ENCODE measurements around the gene FAM118A. TPM values are rescaled to one million over a fixed set of nuclear protein-coding genes. Genes with fewer than 3 reads are reported as not detected.
"Not testable (repeated sequence)": the region's sequence is repeated elsewhere in the genome, so short reads cannot be mapped to it uniquely, and the experiment has no call there.

FAM118A gene
- total RNA-seq, 2 experiments from 2014 or later: 50.6 to 50.7 TPM

- no peak overlapping the region for H3K4me3 Mint-ChIP-seq
- H3K36me3 Mint-ChIP-seq (ENCODE audit: low read depth): peaks cover 64% of the 10 kb centered on the region
- ATAC-seq (no peak), DNase-seq (no peak)
- ChIA-PET POLR2A (no interaction called here), CTCF (no interaction called here)
- peaks cover 46% of the 10 kb centered on the region for H3K4me1 Mint-ChIP-seq (ENCODE audit: low read depth)
- H3K27ac Mint-ChIP-seq: peak overlapping the region; percentile 69
- no peaks in the 10 kb centered on the region for H3K9me3 Mint-ChIP-seq (ENCODE audit: insufficient read depth)
- H3K27me3 Mint-ChIP-seq (ENCODE audit: low read depth): no peaks in the 10 kb centered on the region
Measured at GRCh38 chr22:45336971-45337431, 27.3 kb downstream of the FAM118A start.

GRCh38 chr22:45337536-45337935, 27.8 kb downstream of the FAM118A start:
- no peaks in the 10 kb centered on the region for H3K27me3 Mint-ChIP-seq (ENCODE audit: low read depth)
- POLR2A ChIA-PET: no interaction called here

DNA sequence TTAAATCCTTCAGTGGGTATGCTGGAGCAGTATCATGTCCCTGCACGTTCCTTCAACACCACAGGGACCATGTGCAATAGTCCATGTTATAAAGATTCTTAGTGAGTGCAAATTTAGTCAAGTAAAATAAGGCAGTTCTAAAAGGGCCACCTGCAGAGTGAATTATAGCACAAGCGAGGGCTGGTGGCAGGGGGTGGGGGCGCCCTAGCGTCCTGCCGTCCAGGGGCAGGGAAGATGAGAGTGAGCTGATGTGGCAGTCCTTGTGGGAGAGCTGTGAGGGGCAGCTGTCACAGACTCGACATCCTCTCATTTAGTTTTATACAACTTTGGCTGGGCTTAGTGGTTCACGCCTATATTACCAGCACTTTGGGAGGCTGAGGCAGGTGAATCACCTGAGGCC, 29.1 kb downstream of the FAM118A start:
- no peak for DNase-seq
- no peak for ATAC-seq
- POLR2A ChIA-PET: no interaction called here
- Mint-ChIP-seq H3K27ac (no peak overlapping the region), H3K4me1 (ENCODE audit: low read depth) (peaks cover 44% of the 10 kb centered on the region), H3K4me3 (no peak overlapping the region), H3K9me3 (ENCODE audit: insufficient read depth) (no peaks in the 10 kb centered on the region), H3K27me3 (ENCODE audit: low read depth) (no peaks in the 10 kb centered on the region), H3K36me3 (ENCODE audit: low read depth) (peaks cover 57% of the 10 kb centered on the region)
- CTCF ChIA-PET: no interaction called here

More at GRCh38 chr22:45337536-45337935, 27.8 kb downstream of the FAM118A start:
- CTCF ChIA-PET: no interaction called here
- Mint-ChIP-seq H3K36me3 (ENCODE audit: low read depth) (peaks cover 59% of the 10 kb centered on the region), H3K9me3 (ENCODE audit: insufficient read depth) (no peaks in the 10 kb centered on the region), H3K4me1 (ENCODE audit: low read depth) (peaks cover 48% of the 10 kb centered on the region), H3K4me3 (no peak overlapping the region), H3K27ac (no peak overlapping the region)
- ATAC-seq (no peak), DNase-seq (no peak)

GRCh38 chr22:45340323-45340722, 30.6 kb downstream of the FAM118A start:
- CTCF ChIA-PET: interaction anchor here (1.0 kb wide), 1 partner anchor 44 kb away, joined by 3 read pairs; no protein-coding TSS in a partner anchor
- H3K9me3 Mint-ChIP-seq (ENCODE audit: insufficient read depth): no peaks in the 10 kb centered on the region
- peaks cover 30% of the 10 kb centered on the region for H3K4me1 Mint-ChIP-seq (ENCODE audit: low read depth)
- DNase-seq (no peak), ATAC-seq (no peak)
- peak overlapping the region; percentile 68 for H3K27ac Mint-ChIP-seq
- peaks cover 54% of the 10 kb centered on the region for H3K36me3 Mint-ChIP-seq (ENCODE audit: low read depth)
- H3K4me3 Mint-ChIP-seq: no peak overlapping the region
- POLR2A ChIA-PET: interaction anchor here (1.1 kb wide), 1 partner anchor 17 kb away, joined by 3 read pairs; no protein-coding TSS in a partner anchor
- H3K27me3 Mint-ChIP-seq (ENCODE audit: low read depth): no peaks in the 10 kb centered on the region

DNA sequence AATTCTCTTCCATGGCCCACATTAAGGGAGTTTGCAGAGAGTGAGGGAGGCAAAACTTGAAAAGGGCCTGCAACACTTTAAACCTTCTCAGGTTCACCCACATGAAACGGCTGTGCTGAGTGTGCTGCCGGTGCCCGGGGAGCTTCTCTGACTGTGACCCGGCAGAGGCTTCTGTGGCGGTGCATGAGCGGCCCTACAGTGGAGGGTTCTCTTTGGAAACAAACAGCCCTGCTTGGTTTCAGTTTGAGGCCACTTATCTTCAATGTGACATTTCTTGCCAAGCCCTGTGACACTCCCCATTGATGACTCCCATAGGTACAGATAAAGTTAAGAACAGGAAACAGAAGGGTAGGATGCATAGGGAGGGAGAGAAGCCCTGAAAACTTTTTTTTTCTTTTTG, 31.8 kb downstream of the FAM118A start:
- DNase-seq (peak; percentile 76), ATAC-seq (peak; percentile 97)
- H3K4me1 Mint-ChIP-seq (ENCODE audit: low read depth): peaks cover 26% of the 10 kb centered on the region
- ChIA-PET CTCF (interaction anchor here (0.8 to 1.2 kb wide), 2 partner anchors 23 to 93 kb away, joined by 3 read pairs; no protein-coding TSS in a partner anchor), POLR2A (interaction anchor here (1.0 to 1.2 kb wide), 2 partner anchors 31 to 72 kb away, joined by 3 read pairs; partner anchors contain the start of genes RIBC2 and SMC1B)
- H3K27me3 Mint-ChIP-seq (ENCODE audit: low read depth): no peaks in the 10 kb centered on the region
- H3K9me3 Mint-ChIP-seq (ENCODE audit: insufficient read depth): no peaks in the 10 kb centered on the region
- H3K27ac Mint-ChIP-seq: peak overlapping the region; percentile 76
- peak overlapping the region; percentile 2 for H3K4me3 Mint-ChIP-seq
- peaks cover 48% of the 10 kb centered on the region for H3K36me3 Mint-ChIP-seq (ENCODE audit: low read depth)

DNA sequence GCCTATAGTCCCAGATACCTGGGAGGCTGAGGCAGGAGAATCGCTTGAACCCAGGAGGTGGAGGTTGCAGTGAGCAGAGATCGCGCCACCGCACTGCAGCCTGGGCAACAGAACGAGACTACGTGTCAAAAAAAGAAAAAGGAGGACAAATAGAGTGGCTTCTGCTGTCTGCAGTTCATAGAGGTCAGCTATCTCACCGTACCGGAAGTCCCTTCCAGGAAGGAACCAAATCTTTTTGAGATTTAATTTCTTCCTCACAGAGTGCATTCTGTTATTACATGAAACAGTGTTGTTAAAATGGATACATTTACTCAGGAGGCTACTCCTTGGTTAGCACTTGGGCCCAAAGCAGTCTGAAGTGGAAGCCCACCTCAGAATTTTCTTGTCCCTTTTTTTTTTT, 33.4 kb downstream of the FAM118A start:
- POLR2A ChIA-PET: no interaction called here

GRCh38 chr22:45344334-45344733, 34.6 kb downstream of the FAM118A start:
- H3K4me3 Mint-ChIP-seq: no peak overlapping the region
- no peaks in the 10 kb centered on the region for H3K27me3 Mint-ChIP-seq (ENCODE audit: low read depth)
- no peak overlapping the region for H3K27ac Mint-ChIP-seq
- peaks cover 19% of the 10 kb centered on the region for H3K4me1 Mint-ChIP-seq (ENCODE audit: low read depth)
- ChIA-PET CTCF (interaction anchor here (1.0 kb wide), 1 partner anchor 9 kb away, joined by 3 read pairs; no protein-coding TSS in a partner anchor), POLR2A (interaction anchor here (0.6 kb wide), 1 partner anchor 14 kb away, joined by 3 read pairs; no protein-coding TSS in a partner anchor)
- peaks cover 41% of the 10 kb centered on the region for H3K36me3 Mint-ChIP-seq (ENCODE audit: low read depth)
- ATAC-seq (no peak), DNase-seq (no peak)
- H3K9me3 Mint-ChIP-seq (ENCODE audit: insufficient read depth): no peaks in the 10 kb centered on the region

More for the DNA sequence above, 33.4 kb downstream of the FAM118A start:
- H3K4me3 Mint-ChIP-seq: no peak overlapping the region
- CTCF ChIA-PET: interaction anchor here (1.0 kb wide), 1 partner anchor 8 kb away, joined by 3 read pairs; no protein-coding TSS in a partner anchor
- H3K27me3 Mint-ChIP-seq (ENCODE audit: low read depth): no peaks in the 10 kb centered on the region
- DNase-seq: no peak
- H3K4me1 Mint-ChIP-seq (ENCODE audit: low read depth): peaks cover 19% of the 10 kb centered on the region
- peaks cover 43% of the 10 kb centered on the region for H3K36me3 Mint-ChIP-seq (ENCODE audit: low read depth)
- ATAC-seq: no peak
- no peaks in the 10 kb centered on the region for H3K9me3 Mint-ChIP-seq (ENCODE audit: insufficient read depth)
- H3K27ac Mint-ChIP-seq: no peak overlapping the region

- H3K9me3 Mint-ChIP-seq (ENCODE audit: insufficient read depth): no peaks in the 10 kb centered on the region
- H3K4me3 Mint-ChIP-seq: no peak overlapping the region
- CTCF ChIA-PET: no interaction called here
- DNase-seq (no peak), ATAC-seq (no peak)
- peaks cover 21% of the 10 kb centered on the region for H3K36me3 Mint-ChIP-seq (ENCODE audit: low read depth)
- no peaks in the 10 kb centered on the region for H3K27me3 Mint-ChIP-seq (ENCODE audit: low read depth)
- H3K4me1 Mint-ChIP-seq (ENCODE audit: low read depth): peaks cover 4% of the 10 kb centered on the region
- POLR2A ChIA-PET: no interaction called here
- H3K27ac Mint-ChIP-seq: no peak overlapping the region
Measured at GRCh38 chr22:45349916-45350315, 40.2 kb downstream of the FAM118A start.

DNA sequence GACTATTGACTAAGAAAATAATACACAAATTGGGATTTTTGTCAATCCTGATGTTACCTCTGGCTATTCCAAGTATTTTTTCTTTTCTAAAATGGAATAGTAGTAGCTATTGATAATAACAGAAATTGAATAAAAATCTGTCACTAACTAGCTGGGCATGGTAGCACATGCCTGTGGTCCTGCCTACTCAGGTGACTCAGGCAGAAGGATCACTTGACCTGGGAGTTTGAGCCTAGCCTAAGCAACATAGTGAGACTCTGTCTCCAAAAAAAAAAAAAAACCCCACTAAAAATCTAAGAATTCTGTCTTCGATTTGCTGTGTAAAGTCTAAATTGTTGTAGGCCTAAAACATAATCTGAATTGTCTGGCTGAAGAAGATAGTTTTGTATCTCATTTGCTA, 42.2 kb downstream of the FAM118A start:
- Mint-ChIP-seq H3K9me3 (ENCODE audit: insufficient read depth) (no peaks in the 10 kb centered on the region), H3K4me1 (ENCODE audit: low read depth) (peaks cover 4% of the 10 kb centered on the region), H3K27me3 (ENCODE audit: low read depth) (no peaks in the 10 kb centered on the region), H3K27ac (no peak overlapping the region), H3K4me3 (no peak overlapping the region), H3K36me3 (ENCODE audit: low read depth) (peaks cover 9% of the 10 kb centered on the region)
- POLR2A ChIA-PET: no interaction called here
- ATAC-seq (no peak), DNase-seq (no peak)
- CTCF ChIA-PET: no interaction called here

DNA sequence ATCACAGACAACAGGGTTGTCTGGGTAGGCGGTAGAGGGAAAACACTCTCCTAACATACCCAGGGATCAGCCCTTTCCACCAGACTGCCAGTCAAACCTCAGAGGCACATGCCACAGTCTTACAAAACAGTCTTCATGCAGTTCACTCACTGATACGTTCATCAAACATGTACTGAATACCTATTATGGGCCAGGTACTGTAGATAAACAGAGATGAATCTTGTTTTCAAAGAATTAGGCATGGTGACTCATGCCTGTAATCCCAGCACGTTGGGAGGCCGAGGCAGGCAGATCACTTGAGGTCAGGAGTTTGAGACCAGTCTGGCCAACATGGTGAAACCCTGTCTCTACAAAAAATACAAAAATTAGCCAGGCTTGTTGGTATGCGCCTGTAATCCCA, 43.0 kb downstream of the FAM118A start:
- H3K4me3 Mint-ChIP-seq; POLR2A ChIA-PET; ATAC-seq; DNase-seq; H3K4me1 Mint-ChIP-seq (ENCODE audit: low read depth); CTCF ChIA-PET; H3K36me3 Mint-ChIP-seq (ENCODE audit: low read depth); H3K27me3 Mint-ChIP-seq (ENCODE audit: low read depth); H3K27ac Mint-ChIP-seq; H3K9me3 Mint-ChIP-seq (ENCODE audit: insufficient read depth): not testable (repeated sequence)

DNA sequence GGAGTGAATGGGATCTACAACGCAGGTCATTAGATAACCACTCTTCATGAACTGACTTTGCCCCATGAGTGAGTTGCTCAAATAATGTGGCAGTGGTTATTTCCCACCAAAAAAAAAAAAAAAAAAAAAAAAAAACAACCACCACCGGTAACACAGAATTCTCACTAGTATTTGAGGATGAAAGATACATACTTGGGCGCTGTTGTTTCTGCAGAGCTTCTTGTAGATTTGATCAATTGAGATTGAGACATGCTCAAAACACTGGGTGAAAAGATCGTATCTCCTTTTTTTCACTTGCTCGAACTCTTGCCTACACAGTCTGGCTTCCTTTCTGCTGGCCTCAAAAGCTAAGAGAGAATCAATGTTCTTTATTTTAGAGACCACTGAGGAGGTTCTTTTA, 44.1 kb downstream of the FAM118A start:
- peaks cover 7% of the 10 kb centered on the region for H3K36me3 Mint-ChIP-seq (ENCODE audit: low read depth)
- H3K4me3 Mint-ChIP-seq: no peak overlapping the region
- DNase-seq (no peak), ATAC-seq (no peak)
- no peak overlapping the region for H3K27ac Mint-ChIP-seq
- no peaks in the 10 kb centered on the region for H3K9me3 Mint-ChIP-seq (ENCODE audit: insufficient read depth)
- CTCF ChIA-PET: no interaction called here
- H3K4me1 Mint-ChIP-seq (ENCODE audit: low read depth): peaks cover 4% of the 10 kb centered on the region
- no peaks in the 10 kb centered on the region for H3K27me3 Mint-ChIP-seq (ENCODE audit: low read depth)
- POLR2A ChIA-PET: no interaction called here

DNA sequence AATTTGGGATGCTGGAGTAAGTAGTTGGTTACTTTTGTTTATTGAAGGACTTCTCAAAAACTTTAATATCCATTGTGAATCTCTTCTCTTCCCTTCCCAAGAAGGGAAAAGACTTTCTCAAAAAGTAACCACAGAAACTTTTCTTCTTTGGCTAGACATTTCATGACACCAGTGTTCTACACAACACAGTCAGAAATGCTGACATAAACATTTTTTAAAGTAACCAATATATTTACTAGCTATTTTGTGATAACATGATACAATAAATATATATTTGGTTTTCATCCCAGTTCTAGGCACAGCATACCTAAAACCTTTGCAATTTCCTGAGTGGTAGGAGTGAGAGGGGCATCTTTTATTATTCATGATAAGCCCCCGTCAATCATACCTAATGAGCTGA, 47.8 kb downstream of the FAM118A start:
- H3K27ac Mint-ChIP-seq: no peak overlapping the region
- no peak for ATAC-seq
- CTCF ChIA-PET: interaction anchor here (1.2 kb wide), 1 partner anchor 22 kb away, joined by 3 read pairs; no protein-coding TSS in a partner anchor

GRCh38 chr22:45358127-45358526, 48.4 kb downstream of the FAM118A start:
- CTCF ChIA-PET: no interaction called here

More for the DNA sequence above, 47.8 kb downstream of the FAM118A start:
- H3K4me3 Mint-ChIP-seq: no peak overlapping the region
- POLR2A ChIA-PET: interaction anchor here (0.6 kb wide), 1 partner anchor 10 kb away, joined by 3 read pairs; no protein-coding TSS in a partner anchor
- DNase-seq: no peak
- peaks cover 9% of the 10 kb centered on the region for H3K27me3 Mint-ChIP-seq (ENCODE audit: low read depth)
- H3K9me3 Mint-ChIP-seq (ENCODE audit: insufficient read depth): no peaks in the 10 kb centered on the region
- peaks cover 4% of the 10 kb centered on the region for H3K4me1 Mint-ChIP-seq (ENCODE audit: low read depth)
- H3K36me3 Mint-ChIP-seq (ENCODE audit: low read depth): peaks cover 4% of the 10 kb centered on the region

More at GRCh38 chr22:45358127-45358526, 48.4 kb downstream of the FAM118A start:
- ATAC-seq (no peak), DNase-seq (no peak)
- Mint-ChIP-seq H3K27ac (no peak overlapping the region), H3K9me3 (ENCODE audit: insufficient read depth) (no peaks in the 10 kb centered on the region), H3K4me1 (ENCODE audit: low read depth) (peaks cover 4% of the 10 kb centered on the region), H3K36me3 (ENCODE audit: low read depth) (peaks cover 4% of the 10 kb centered on the region), H3K27me3 (ENCODE audit: low read depth) (peaks cover 12% of the 10 kb centered on the region), H3K4me3 (no peak overlapping the region)
- POLR2A ChIA-PET: no interaction called here
